Activated CD8-positive, alpha-beta memory T cell treated with anti-CD3 and anti-CD28 coated beads for 48 hours (primary cell): ENCODE results near the gene PLK1.

Experiments
- DNase-seq, 3 experiments: peaks; one replicate each; pipeline ENCODE4 v3.0.0-alpha.2; 2020; ENCODE audit warnings: low read depth in 2 of 3, low spot score in 2 of 3

The PLK1 gene

GRCh38 chr16:23679274-23679985 lies 741 bp downstream of the PLK1 start:
- no peak for DNase-seq

DNA sequence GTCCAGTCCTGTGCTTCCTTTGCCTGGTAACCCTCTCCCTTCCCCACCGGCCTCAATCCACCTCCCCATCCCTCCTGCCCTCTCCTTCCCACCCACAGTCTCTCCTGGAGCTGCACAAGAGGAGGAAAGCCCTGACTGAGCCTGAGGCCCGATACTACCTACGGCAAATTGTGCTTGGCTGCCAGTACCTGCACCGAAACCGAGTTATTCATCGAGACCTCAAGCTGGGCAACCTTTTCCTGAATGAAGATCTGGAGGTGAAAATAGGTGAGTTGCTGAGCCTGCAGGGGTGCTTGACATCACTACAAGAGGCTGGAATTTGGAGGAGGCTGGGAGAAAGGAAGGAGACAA lies 1.3 kb downstream of the PLK1 start:
- DNase-seq, result no peak

GRCh38 chr16:23682181-23682580 lies 3.5 kb downstream of the PLK1 start:
- no peak for DNase-seq

- no peak for DNase-seq
Measured at GRCh38 chr16:23683487-23683886, 4.8 kb downstream of the PLK1 start.

DNA sequence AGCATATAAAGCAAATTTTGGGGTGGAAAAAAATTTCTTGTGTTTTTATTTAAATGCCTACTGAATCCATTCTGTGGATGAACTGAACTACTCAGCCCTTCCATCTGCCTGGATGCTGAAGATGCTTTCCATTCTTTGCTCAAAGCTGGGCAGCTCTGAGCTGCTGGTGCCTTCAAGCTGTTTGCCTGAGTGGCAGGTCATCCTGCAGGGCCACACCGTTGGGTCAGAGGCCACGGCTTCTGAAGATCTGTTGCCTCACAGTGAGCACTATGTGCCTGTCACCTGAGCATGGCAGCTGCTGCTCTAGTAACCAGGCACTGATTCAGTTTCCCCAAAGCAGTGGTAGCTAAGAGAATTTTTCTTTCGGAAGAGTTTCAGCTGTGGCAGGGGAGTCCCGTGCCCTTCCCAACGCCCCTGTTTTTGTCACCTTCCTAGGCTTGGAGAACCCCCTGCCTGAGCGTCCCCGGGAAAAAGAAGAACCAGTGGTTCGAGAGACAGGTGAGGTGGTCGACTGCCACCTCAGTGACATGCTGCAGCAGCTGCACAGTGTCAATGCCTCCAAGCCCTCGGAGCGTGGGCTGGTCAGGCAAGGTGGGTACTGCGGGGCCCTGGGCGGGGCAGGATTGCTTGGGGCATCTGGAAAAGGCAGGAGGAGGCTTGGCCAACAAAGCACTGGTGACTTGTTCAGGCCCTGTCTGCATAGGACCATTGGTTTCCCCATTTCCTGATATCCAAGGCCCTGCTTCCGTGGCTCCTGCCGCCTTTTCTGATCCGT lies 8.5 kb downstream of the PLK1 start:
- no peak for DNase-seq

- no peak for DNase-seq
Measured at GRCh38 chr16:23689442-23690187, 10.9 kb downstream of the PLK1 start.

GRCh38 chr16:23690771-23691482 lies 12.2 kb downstream of the PLK1 start:
- no peak for DNase-seq

DNA sequence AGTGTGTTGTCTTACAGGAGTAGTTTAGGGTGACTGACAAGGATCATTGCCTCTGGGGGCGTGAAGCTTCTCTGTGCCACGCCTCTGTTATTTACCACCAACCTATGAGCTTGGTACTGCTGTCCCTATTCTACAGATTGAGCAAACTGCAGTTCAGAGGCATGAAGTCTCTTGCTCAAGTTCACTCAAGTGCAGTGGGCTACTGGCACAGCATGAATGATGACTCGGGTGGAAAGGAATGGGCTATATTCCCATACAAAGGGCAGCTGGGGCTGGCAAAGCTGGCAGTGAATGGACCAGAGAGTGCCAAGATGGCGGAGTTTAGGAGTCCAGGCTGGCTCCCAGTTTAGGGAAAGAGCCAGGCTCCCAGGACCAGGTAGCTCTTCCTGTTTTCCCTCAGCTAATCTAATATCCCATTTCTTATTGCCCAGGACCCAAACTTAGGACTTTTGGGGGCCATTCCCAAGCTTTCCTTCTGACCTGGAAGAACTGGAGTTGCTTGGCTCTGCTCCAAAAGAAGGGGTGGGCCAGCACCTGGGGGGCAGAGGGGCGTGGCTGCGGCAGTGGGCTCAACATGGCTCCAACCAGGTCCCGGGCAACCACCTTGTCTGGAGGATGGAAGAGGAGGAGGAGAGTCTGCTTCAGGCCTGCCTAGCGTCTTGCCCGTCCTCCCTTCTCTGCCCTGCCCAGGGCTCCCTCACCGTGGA lies 12.9 kb downstream of the PLK1 start:
- DNase-seq, result no peak

GRCh38 chr16:23692190-23692837 lies 13.6 kb downstream of the PLK1 start:
- DNase-seq, result no peak

DNA sequence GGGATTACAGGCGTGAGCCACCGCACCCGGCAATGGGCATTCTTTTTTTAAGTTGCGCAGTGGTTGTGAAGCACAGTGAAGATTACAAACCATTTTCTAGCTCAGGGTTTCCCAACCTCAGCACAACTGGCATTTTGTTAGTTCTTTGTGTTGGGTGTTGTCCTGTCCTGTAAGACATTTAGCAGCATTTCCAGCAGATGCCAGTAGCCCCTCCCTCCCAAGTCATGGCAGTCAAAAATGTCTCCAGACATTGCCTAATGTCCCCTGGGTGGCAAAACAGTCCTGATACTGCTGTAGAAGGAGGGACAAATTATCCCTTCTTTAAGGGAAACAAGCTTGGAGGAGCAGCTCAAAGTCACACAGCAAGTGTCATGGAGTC lies 15.6 kb downstream of the PLK1 start:
- DNase-seq, result no peak

DNA sequence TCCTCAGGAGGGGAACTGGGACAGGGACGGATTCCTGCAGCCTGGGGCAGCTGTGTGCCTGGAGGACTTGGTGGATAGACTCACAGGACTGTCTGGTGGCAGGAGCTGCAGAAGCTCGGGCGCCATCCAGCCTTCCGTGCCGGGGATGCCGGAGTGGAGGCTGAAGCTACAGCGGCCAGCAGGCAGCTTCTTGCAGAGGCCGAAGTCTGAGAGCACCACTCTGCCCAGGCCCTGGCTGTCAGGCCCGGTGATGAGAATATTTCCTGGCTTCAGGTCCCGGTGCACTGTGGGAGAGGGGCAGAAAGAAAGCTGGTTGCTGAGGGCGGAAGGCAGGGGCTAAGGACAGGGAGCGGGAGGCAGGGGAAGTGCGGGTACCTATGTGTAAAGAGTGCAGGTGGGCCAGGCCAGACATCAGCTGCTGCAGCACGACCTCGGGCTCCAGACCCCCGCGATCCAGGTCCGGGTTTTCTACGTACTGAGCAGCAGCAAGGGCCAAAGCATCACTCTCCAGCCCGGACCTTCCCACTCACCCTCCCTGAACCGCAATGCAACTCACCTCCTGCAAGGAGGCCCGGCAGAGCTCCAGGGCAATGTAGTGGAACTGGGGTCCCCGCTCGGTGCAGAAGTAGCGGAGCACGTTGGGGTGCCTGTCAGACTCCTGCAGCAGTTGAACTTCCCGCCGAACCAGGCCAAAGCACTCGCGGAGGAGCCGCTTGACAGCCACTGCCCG lies 16.1 kb downstream of the PLK1 start:
- DNase-seq, result no peak

DNA sequence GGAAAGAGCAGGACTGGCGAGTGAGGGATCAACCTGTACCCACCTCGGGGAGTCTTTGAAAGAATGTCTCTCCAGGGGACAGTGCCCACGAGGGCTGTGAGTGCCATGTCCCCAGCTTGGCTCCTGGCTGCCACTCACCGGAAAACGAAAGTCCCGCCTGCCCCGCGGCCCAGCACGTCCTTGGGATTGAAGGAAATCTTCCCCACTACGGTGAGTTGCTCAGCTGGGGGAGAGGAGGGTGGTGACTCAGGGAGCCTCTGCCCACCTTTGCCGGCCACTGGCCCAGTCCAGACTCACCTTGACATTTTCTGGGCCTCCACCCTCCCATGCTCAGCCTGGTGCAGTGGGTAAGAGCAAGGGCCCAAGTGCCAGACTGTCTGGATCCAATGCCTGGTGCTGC lies 17.1 kb downstream of the PLK1 start:
- DNase-seq, result no peak

GRCh38 chr16:23699100-23699499 lies 20.4 kb downstream of the PLK1 start:
- no peak for DNase-seq

- no peak for DNase-seq
Measured at GRCh38 chr16:23700093-23700492, 21.4 kb downstream of the PLK1 start.

GRCh38 chr16:23700509-23700908 lies 21.8 kb downstream of the PLK1 start:
- no peak for DNase-seq

DNA sequence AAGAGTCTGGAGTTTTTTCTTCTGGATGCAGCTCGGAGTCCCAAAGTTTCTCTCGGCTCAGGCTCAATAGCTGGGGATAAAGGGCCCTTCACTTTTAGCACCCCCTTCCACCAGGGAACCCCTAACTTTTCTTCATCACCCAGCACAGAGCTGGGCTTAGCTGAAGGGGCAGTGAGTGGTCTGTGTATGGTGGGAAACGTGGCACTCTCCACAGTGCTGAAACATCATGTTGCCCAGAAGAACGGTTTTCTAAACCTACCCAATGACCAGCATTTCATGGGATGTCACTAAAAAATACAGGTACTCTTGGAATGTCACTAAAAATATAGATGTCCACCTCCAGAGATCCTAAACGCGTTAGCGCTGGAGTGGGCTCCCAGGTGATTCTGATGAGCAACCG lies 22.4 kb downstream of the PLK1 start:
- no peak for DNase-seq

DNA sequence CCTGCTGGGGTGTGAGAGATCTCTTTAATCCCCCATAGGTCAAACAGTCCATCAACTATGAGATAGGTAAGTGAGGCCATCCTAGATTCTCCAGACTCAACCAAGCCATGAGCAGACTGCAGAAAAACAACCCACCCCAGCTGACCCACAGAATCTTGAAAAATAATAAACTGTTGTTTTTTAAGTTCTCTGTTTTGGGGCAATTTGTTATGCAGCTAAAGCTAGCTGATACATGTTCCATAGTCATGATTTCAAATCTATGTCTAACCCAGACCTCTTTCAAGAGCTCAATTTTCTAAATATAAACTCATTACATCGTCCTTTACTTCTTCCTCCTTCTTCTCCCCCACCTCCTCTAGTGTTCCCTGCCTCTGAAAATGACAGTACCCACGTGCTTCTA lies 24.3 kb downstream of the PLK1 start:
- no peak for DNase-seq

- no peak for DNase-seq
Measured at GRCh38 chr16:23704772-23705516, 26.3 kb downstream of the PLK1 start.

DNA sequence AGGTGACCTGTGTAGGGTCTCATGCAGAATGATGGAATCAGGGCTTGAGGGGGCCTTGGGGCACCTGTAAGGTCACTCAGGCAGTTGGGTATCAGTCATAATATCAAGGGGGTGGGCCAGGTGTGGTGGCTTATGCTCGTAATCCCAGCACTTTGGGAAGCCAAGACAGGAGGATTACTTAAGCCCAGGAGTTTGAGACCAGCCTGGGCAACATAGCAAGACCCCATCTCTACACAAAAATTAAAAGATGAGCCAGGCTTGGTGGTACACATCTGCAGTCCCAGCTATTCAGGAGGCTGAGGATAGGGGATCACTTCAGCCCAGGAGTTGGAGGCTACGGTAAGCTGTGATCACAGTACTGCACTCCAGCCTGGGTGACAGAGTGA lies 26.8 kb downstream of the PLK1 start:
- no peak for DNase-seq
